Astrocyte (in vitro differentiated cells and primary cell): ENCODE results near the gene ATF7. TPM values are rescaled to one million over a fixed set of nuclear protein-coding genes. Genes with fewer than 3 reads are reported as not detected.

Experiments
- DNase-seq: peaks from one replicate; pipeline ENCODE4 v3.0.0-alpha.2; 2010; ENCODE audit warnings: low read depth
- FAIRE-seq: peaks from 2 replicates; lab custom pipeline; 2011; peaks lifted over from hg19 to GRCh38; lab: Jason Lieb, UNC
- H2AFZ ChIP-seq: 2 replicates; pipeline ENCODE4 v1.6.0; 2012; ENCODE audit warnings: low read depth, low read length, inconsistent platforms
- H3K27ac ChIP-seq: 2 replicates; pipeline ENCODE4 v1.5.1; 2011; ENCODE audit warnings: low read depth, low read length, inconsistent platforms
- H3K27me3 ChIP-seq: 2 replicates; pipeline ENCODE4 v1.6.0; 2011; ENCODE audit warnings: low read length, inconsistent platforms; ENCODE audit not compliant: insufficient read depth
- H3K36me3 ChIP-seq: 2 replicates; pipeline ENCODE4 v1.5.1; 2011; ENCODE audit warnings: low read length, inconsistent platforms; ENCODE audit not compliant: insufficient read depth
- H3K4me1 ChIP-seq: 2 replicates; pipeline ENCODE4 v1.5.1; 2011; ENCODE audit warnings: low read length, inconsistent platforms; ENCODE audit not compliant: insufficient read depth
- H3K4me2 ChIP-seq: 2 replicates; pipeline ENCODE4 v1.6.0; 2012; ENCODE audit warnings: low read length, inconsistent platforms
- H3K4me3 ChIP-seq: 2 replicates; pipeline ENCODE4 v1.5.1; 2011; ENCODE audit warnings: low read depth, mild to moderate bottlenecking, low read length, inconsistent platforms; ENCODE audit not compliant: insufficient read depth
- H3K79me2 ChIP-seq: 2 replicates; pipeline ENCODE4 v1.6.0; 2012; ENCODE audit warnings: mild to moderate bottlenecking, low read length, inconsistent platforms; ENCODE audit not compliant: insufficient read depth
- H3K9ac ChIP-seq: 2 replicates; pipeline ENCODE4 v1.6.0; 2012; ENCODE audit warnings: mild to moderate bottlenecking, low read length, inconsistent platforms
- H3K9me3 ChIP-seq: 2 replicates; pipeline ENCODE4 v1.5.1; 2012; ENCODE audit warnings: low read depth, mild to moderate bottlenecking, low read length, inconsistent platforms; ENCODE audit not compliant: insufficient read depth
- H4K20me1 ChIP-seq: 2 replicates; pipeline ENCODE4 v1.6.0; 2012; ENCODE audit warnings: low read length, inconsistent platforms; ENCODE audit not compliant: insufficient read depth
- H3K27ac Mint-ChIP-seq: one replicate; pipeline ENCODE4 v1.8.0; 2021; ENCODE audit warnings: mild to moderate bottlenecking, mixed read lengths; ENCODE audit not compliant: unreplicated experiment
- H3K27me3 Mint-ChIP-seq: one replicate; pipeline ENCODE4 v1.8.0; 2021; ENCODE audit warnings: low read depth, mixed read lengths; ENCODE audit not compliant: unreplicated experiment
- H3K36me3 Mint-ChIP-seq: one replicate; pipeline ENCODE4 v1.8.0; 2021; ENCODE audit warnings: low read depth, mixed read lengths; ENCODE audit not compliant: unreplicated experiment
- H3K4me1 Mint-ChIP-seq: one replicate; pipeline ENCODE4 v1.8.0; 2021; ENCODE audit warnings: low read depth, mixed read lengths; ENCODE audit not compliant: unreplicated experiment
- H3K4me3 Mint-ChIP-seq: one replicate; pipeline ENCODE4 v1.8.0; 2021; ENCODE audit warnings: mild to moderate bottlenecking, moderate library complexity, mixed read lengths; ENCODE audit not compliant: unreplicated experiment
- H3K9me3 Mint-ChIP-seq: one replicate; pipeline ENCODE4 v1.8.0; 2021; ENCODE audit warnings: mild to moderate bottlenecking, mixed read lengths; ENCODE audit not compliant: unreplicated experiment
- CTCF ChIP-seq: IDR thresholded peaks from 2 replicates; pipeline ENCODE4 v1.5.1; 2011; ENCODE audit warnings: low read depth, mild to moderate bottlenecking, inconsistent platforms, low read length, moderate library complexity; ENCODE audit not compliant: insufficient read depth
- EZH2 ChIP-seq: IDR thresholded peaks from 2 replicates; pipeline ENCODE4 v1.6.1; 2012; ENCODE audit warnings: mild to moderate bottlenecking, low read length, inconsistent platforms; ENCODE audit not compliant: insufficient read depth
- total RNA-seq: library from RNA; stranded (reverse); gene quantifications from 2 replicates; pipeline ENCODE4 v1.2.1, GENCODE V29; 2021

The ATF7 gene
- total RNA-seq, 1 donor from 2014 or later = 38.3 TPM

GRCh38 chr12:53479331-53479730 is 146.9 kb downstream of the ATF7 start:
- Histone ChIP-seq H3K9ac (peak overlapping the region; percentile 28), H3K79me2 (peaks cover 49% of the 10 kb centered on the region), H2AFZ (no peak overlapping the region), H3K4me2 (no peak overlapping the region), H3K27ac (peak overlapping the region; percentile 16), H4K20me1 (peaks cover 97% of the 10 kb centered on the region), H3K4me1 (peaks cover 20% of the 10 kb centered on the region), H3K9me3 (no peaks in the 10 kb centered on the region), H3K36me3 (peaks cover 75% of the 10 kb centered on the region), H3K27me3 (no peaks in the 10 kb centered on the region), H3K4me3 (no peak overlapping the region)
- no peak for FAIRE-seq
- peak overlapping the region; percentile 75 for H3K27ac Mint-ChIP-seq
- H3K27me3 Mint-ChIP-seq = no peaks in the 10 kb centered on the region
- H3K36me3 Mint-ChIP-seq = peaks cover 26% of the 10 kb centered on the region
- no peak for DNase-seq
- peaks cover 44% of the 10 kb centered on the region for H3K4me1 Mint-ChIP-seq
- no peak overlapping the region for H3K4me3 Mint-ChIP-seq
- TF ChIP-seq CTCF (no peak), EZH2 (no peak)
- no peaks in the 10 kb centered on the region for H3K9me3 Mint-ChIP-seq

DNA sequence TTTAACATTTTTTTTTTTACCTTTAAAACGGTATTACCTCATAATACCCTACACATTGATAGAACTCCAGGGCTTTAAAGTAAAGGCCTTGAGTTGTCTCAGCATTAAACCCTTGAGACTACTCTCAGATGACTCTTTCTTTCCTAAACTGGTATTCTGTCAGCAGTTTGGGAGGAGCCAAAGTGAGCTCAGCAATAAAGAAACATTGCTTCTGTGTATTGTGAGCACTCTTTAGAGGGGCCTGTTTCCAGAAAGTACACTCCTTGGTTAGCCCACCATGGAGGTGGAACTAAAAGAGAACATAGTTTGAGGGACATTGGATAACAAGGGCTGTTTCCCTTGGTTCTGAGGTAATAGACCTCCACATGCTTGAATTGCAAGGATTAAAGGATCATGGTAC is 147.3 kb downstream of the ATF7 start:
- H3K27ac Mint-ChIP-seq = peak overlapping the region; percentile 53

More for the DNA sequence above, 147.3 kb downstream of the ATF7 start:
- H2AFZ ChIP-seq = no peak overlapping the region
- Mint-ChIP-seq H3K4me3 (no peak overlapping the region), H3K9me3 (no peaks in the 10 kb centered on the region), H3K27me3 (no peaks in the 10 kb centered on the region), H3K36me3 (peaks cover 27% of the 10 kb centered on the region), H3K4me1 (peaks cover 48% of the 10 kb centered on the region)
- H3K36me3 ChIP-seq = peaks cover 79% of the 10 kb centered on the region
- H3K27me3 ChIP-seq = no peaks in the 10 kb centered on the region
- no peak overlapping the region for H3K4me3 ChIP-seq
- TF ChIP-seq EZH2 (no peak), CTCF (no peak)
- peak overlapping the region; percentile 16 for H3K27ac ChIP-seq
- no peak overlapping the region for H3K4me2 ChIP-seq
- H4K20me1 ChIP-seq = peaks cover 97% of the 10 kb centered on the region
- peak overlapping the region; percentile 28 for H3K9ac ChIP-seq
- peaks cover 54% of the 10 kb centered on the region for H3K79me2 ChIP-seq
- peaks cover 20% of the 10 kb centered on the region for H3K4me1 ChIP-seq
- no peak for DNase-seq
- FAIRE-seq = no peak
- no peaks in the 10 kb centered on the region for H3K9me3 ChIP-seq
